ENCODE measurements around the gene MTUS2.

MTUS2 gene

GRCh38 chr13:28964052-28964451 is 143.9 kb downstream of the MTUS2 start:
- ChIA-PET POLR2A (no interaction called here), CTCF (no interaction called here)

GRCh38 chr13:28964803-28965202 is 144.7 kb downstream of the MTUS2 start:
- no peak for TF ChIP-seq ELF4 (IDR thresholded peaks at IDR 0.05)
- TF ChIP-seq SUZ12 (IDR thresholded peaks at IDR 0.05): no peak
- no peak for TF ChIP-seq ARNT (IDR thresholded peaks at IDR 0.05)
- TF ChIP-seq NFRKB (IDR thresholded peaks at IDR 0.05): no peak
- TF ChIP-seq TARDBP (IDR thresholded peaks at IDR 0.05): no peak
- TF ChIP-seq L3MBTL2 (conservative IDR thresholded peaks at IDR 0.05): no peak
- DNase-seq (ENCODE audit: extremely low spot score): no peak
- POLR2A ChIA-PET: no interaction called here
- CTCF ChIA-PET: no interaction called here

More at GRCh38 chr13:28964052-28964451, 143.9 kb downstream of the MTUS2 start:
- TF ChIP-seq SP1 (IDR thresholded peaks at IDR 0.05) (no peak), FOXA1 (IDR thresholded peaks at IDR 0.05) (no peak), ZNF384 (IDR thresholded peaks at IDR 0.05) (no peak), L3MBTL2 (conservative IDR thresholded peaks at IDR 0.05) (no peak), CTBP1 (IDR thresholded peaks at IDR 0.05; ENCODE audit: borderline replicate concordance) (no peak), SUZ12 (IDR thresholded peaks at IDR 0.05) (no peak), PKNOX1 (IDR thresholded peaks at IDR 0.05) (no peak), HDGF (IDR thresholded peaks at IDR 0.05; ENCODE audit: borderline replicate concordance) (no peak), LEF1 (IDR thresholded peaks at IDR 0.05; ENCODE audit: borderline replicate concordance) (no peak), TARDBP (IDR thresholded peaks at IDR 0.05) (no peak), ELF4 (IDR thresholded peaks at IDR 0.05) (no peak), NFRKB (IDR thresholded peaks at IDR 0.05) (no peak), ARNT (IDR thresholded peaks at IDR 0.05) (no peak), FOXM1 (IDR thresholded peaks at IDR 0.05; ENCODE audit: borderline replicate concordance) (no peak), BHLHE40 (IDR thresholded peaks at IDR 0.05; ENCODE audit: borderline replicate concordance) (no peak), FOXK2 (IDR thresholded peaks at IDR 0.05) (no peak)
- no peak for DNase-seq (ENCODE audit: extremely low spot score)

GRCh38 chr13:28967029-28967915 is 147.1 kb downstream of the MTUS2 start:
- TF ChIP-seq FOXA1 (IDR thresholded peaks at IDR 0.05) (no peak), ARNT (IDR thresholded peaks at IDR 0.05) (no peak), PKNOX1 (IDR thresholded peaks at IDR 0.05) (no peak)
- POLR2A ChIA-PET: no interaction called here
- CTCF ChIA-PET: no interaction called here
- DNase-seq (ENCODE audit: extremely low spot score): no peak

- TF ChIP-seq FOXA1 (IDR thresholded peaks at IDR 0.05) (no peak), TARDBP (IDR thresholded peaks at IDR 0.05) (no peak), BHLHE40 (IDR thresholded peaks at IDR 0.05; ENCODE audit: borderline replicate concordance) (no peak), NFRKB (IDR thresholded peaks at IDR 0.05) (no peak), LEF1 (IDR thresholded peaks at IDR 0.05; ENCODE audit: borderline replicate concordance) (no peak), SP1 (IDR thresholded peaks at IDR 0.05) (no peak), FOXM1 (IDR thresholded peaks at IDR 0.05; ENCODE audit: borderline replicate concordance) (no peak), CTBP1 (IDR thresholded peaks at IDR 0.05; ENCODE audit: borderline replicate concordance) (no peak), ARNT (IDR thresholded peaks at IDR 0.05) (no peak), ZNF384 (IDR thresholded peaks at IDR 0.05) (no peak), L3MBTL2 (conservative IDR thresholded peaks at IDR 0.05) (no peak), PKNOX1 (IDR thresholded peaks at IDR 0.05) (no peak)
- ChIA-PET POLR2A (no interaction called here), CTCF (interaction anchor here (0.7 kb wide), 1 partner anchor 657 kb away, joined by 3 read pairs; no protein-coding TSS in a partner anchor)
- no peak for DNase-seq (ENCODE audit: extremely low spot score)
Measured at GRCh38 chr13:28976195-28976594, 156.1 kb downstream of the MTUS2 start.

- DNase-seq (ENCODE audit: extremely low spot score): no peak
- TF ChIP-seq PKNOX1 (IDR thresholded peaks at IDR 0.05): no peak
- no peak for TF ChIP-seq CTBP1 (IDR thresholded peaks at IDR 0.05; ENCODE audit: borderline replicate concordance)
- TF ChIP-seq L3MBTL2 (conservative IDR thresholded peaks at IDR 0.05): no peak
- no peak for TF ChIP-seq HDGF (IDR thresholded peaks at IDR 0.05; ENCODE audit: borderline replicate concordance)
- TF ChIP-seq LEF1 (IDR thresholded peaks at IDR 0.05; ENCODE audit: borderline replicate concordance): no peak
- TF ChIP-seq FOXA1 (IDR thresholded peaks at IDR 0.05): no peak
- POLR2A ChIA-PET: no interaction called here
- CTCF ChIA-PET: interaction anchor here (0.7 kb wide), 1 partner anchor 656 kb away, joined by 3 read pairs; no protein-coding TSS in a partner anchor
Measured at GRCh38 chr13:28976636-28977035, 156.5 kb downstream of the MTUS2 start.

GRCh38 chr13:28978574-28978973 is 158.4 kb downstream of the MTUS2 start:
- no peak for TF ChIP-seq CTBP1 (IDR thresholded peaks at IDR 0.05; ENCODE audit: borderline replicate concordance)
- no peak for TF ChIP-seq HDGF (IDR thresholded peaks at IDR 0.05; ENCODE audit: borderline replicate concordance)
- no peak for TF ChIP-seq ARNT (IDR thresholded peaks at IDR 0.05)
- no peak for TF ChIP-seq FOXK2 (IDR thresholded peaks at IDR 0.05)
- TF ChIP-seq PKNOX1 (IDR thresholded peaks at IDR 0.05): no peak
- no peak for TF ChIP-seq ZNF384 (IDR thresholded peaks at IDR 0.05)
- no peak for TF ChIP-seq SP1 (IDR thresholded peaks at IDR 0.05)
- TF ChIP-seq L3MBTL2 (conservative IDR thresholded peaks at IDR 0.05): no peak
- TF ChIP-seq LEF1 (IDR thresholded peaks at IDR 0.05; ENCODE audit: borderline replicate concordance): no peak
- no peak for TF ChIP-seq FOXA1 (IDR thresholded peaks at IDR 0.05)
- no peak for TF ChIP-seq NFRKB (IDR thresholded peaks at IDR 0.05)
- no peak for TF ChIP-seq ELF4 (IDR thresholded peaks at IDR 0.05)
- TF ChIP-seq FOXM1 (IDR thresholded peaks at IDR 0.05; ENCODE audit: borderline replicate concordance): no peak
- no peak for TF ChIP-seq TARDBP (IDR thresholded peaks at IDR 0.05)
- TF ChIP-seq SUZ12 (IDR thresholded peaks at IDR 0.05): no peak
- TF ChIP-seq BHLHE40 (IDR thresholded peaks at IDR 0.05; ENCODE audit: borderline replicate concordance): no peak
- DNase-seq (ENCODE audit: extremely low spot score): no peak
- ChIA-PET CTCF (interaction anchor here (0.6 kb wide), 1 partner anchor 13 kb away, joined by 7 read pairs; no protein-coding TSS in a partner anchor), POLR2A (no interaction called here)

All from HEK293T (cell line).